Kidney (tissue), 14 donors: ENCODE data around the gene ASCL1. TPM values are rescaled to one million over a fixed set of nuclear protein-coding genes. Genes with fewer than 3 reads are reported as not detected.
A peak's percentile ranks its signal among the peaks of the same experiment; 100 is the strongest.

Experiments used
- DNase-seq, 5 donors: peaks; one replicate each; pipeline ENCODE4 v3.0.0-alpha.2; 2013 to 2020
- FAIRE-seq: peaks from 2 replicates; lab custom pipeline; 2012; peaks lifted over from hg19 to GRCh38; lab: Jason Lieb, UNC
- H3K27ac ChIP-seq, 2 donors: one replicate each; pipeline ENCODE4 v1.7.0; 2013; ENCODE audit warnings: low read depth in 2 of 2, low read length in 2 of 2, inconsistent platforms in 1 of 2
- H3K27me3 ChIP-seq: one replicate; pipeline ENCODE4 v1.7.1; 2013; ENCODE audit warnings: low read length, inconsistent platforms; ENCODE audit not compliant: control insufficient read depth, insufficient read depth
- H3K36me3 ChIP-seq, 3 donors: one replicate each; pipeline versions ENCODE4 v1.7.0 to v1.7.1; 2013; ENCODE audit warnings: low read length in 3 of 3, control low read depth in 1 of 3, inconsistent platforms in 1 of 3; ENCODE audit not compliant: insufficient read depth in 3 of 3, control insufficient read depth in 2 of 3
- H3K4me1 ChIP-seq, 3 donors: one replicate each; pipeline versions ENCODE4 v1.7.0 to v1.7.1; 2013; ENCODE audit warnings: low read length in 3 of 3, inconsistent platforms in 1 of 3, low read depth in 1 of 3; ENCODE audit not compliant: control insufficient read depth in 2 of 3, insufficient read depth in 2 of 3
- H3K4me3 ChIP-seq, 3 donors: one replicate each; pipeline versions ENCODE4 v1.7.0 to v1.8.1; 2013; ENCODE audit warnings: low read length in 3 of 3, control low read depth in 1 of 3, inconsistent platforms in 1 of 3
- H3K9ac ChIP-seq, 3 donors: one replicate each; pipeline versions ENCODE4 v1.7.0 to v1.7.1; 2013; ENCODE audit warnings: low read length in 3 of 3, control low read depth in 1 of 3, inconsistent platforms in 1 of 3
- H3K9me3 ChIP-seq, 3 donors: one replicate each; pipeline versions ENCODE4 v1.7.0 to v1.7.1; 2013; ENCODE audit warnings: low read length in 3 of 3, control low read depth in 1 of 3, inconsistent platforms in 1 of 3; ENCODE audit not compliant: control insufficient read depth in 2 of 3, insufficient read depth in 1 of 3
- CTCF ChIP-seq: IDR thresholded peaks from 3 replicates; pipeline ENCODE4 v1.5.1; 2012; ENCODE audit warnings: mild to moderate bottlenecking, moderate library complexity, borderline replicate concordance; ENCODE audit not compliant: insufficient read depth; ENCODE audit errors: extremely low read depth
- intact Hi-C: fragments of 100-400 bp; cut with DNase I; formaldehyde crosslinking; loops from one replicate; pipeline ENCODE4 v1.11.1; 2022
- polyA plus RNA-seq: library from polyadenylated mRNA; stranded (reverse); fragments of 350-450 nt; fragmentation: Illumina TruSeq; extraction: RNeasy Lipid Tissue Mini Kit (QIAGEN cat#74804); gene quantifications from one replicate; pipeline ENCODE4 v1.2.3, GENCODE V29; 2014; ENCODE audit warnings: low read depth, low replicate concordance; ENCODE audit not compliant: insufficient read depth
- total RNA-seq: library from RNA; stranded (reverse); fragmentation: NEBNext Ultra II Directional; extraction: Animal tissue kit (Norgen Biotek cat#: 25700); gene quantifications from one replicate; pipeline ENCODE4 v1.2.1, GENCODE V29; 2021
- donor health status: control.
- donor health status: control.
- donor health status: control.
- donor health status: control.
- donor health status: control.
- donor health status: DM: yes; HTN: yes; CAD: no.
- donor health status: Normal renal cell carcinoma (clear cell type).

The ASCL1 gene
- total and polyA plus RNA-seq, 2 donors from 2014 or later = not detected

- Histone ChIP-seq H3K27ac (no peak overlapping the region), H3K9ac (no peak overlapping the region), H3K9me3 (no peaks in the 10 kb centered on the region), H3K27me3 (peaks cover 74% of the 10 kb centered on the region), H3K36me3 (no peaks in the 10 kb centered on the region), H3K4me1 (peaks cover 0 to 5% (median 0%) of the 10 kb centered on the region in 3 donors), H3K4me3 (no peak overlapping the region)
- intact Hi-C loops = loop anchor here (10.0 kb wide), 1 partner anchor 589 kb away; no protein-coding TSS in a partner anchor
- TF ChIP-seq CTCF = no peak
- DNase-seq (peak in 1 of 5 donors; percentile 25), FAIRE-seq (no peak)
These were observed 1.3 kb upstream of the ASCL1 start for GRCh38 chr12:102955926-102956737.

- DNase-seq (no peak), FAIRE-seq (no peak)
- H3K9me3 ChIP-seq = no peaks in the 10 kb centered on the region
- H3K4me1 ChIP-seq = peaks cover 0 to 5% (median 0%) of the 10 kb centered on the region in 3 donors
- H3K4me3 ChIP-seq = no peak overlapping the region
- no peaks in the 10 kb centered on the region for H3K36me3 ChIP-seq
- intact Hi-C loops = loop anchor here (10.0 kb wide), 1 partner anchor 588 kb away; no protein-coding TSS in a partner anchor
- no peak overlapping the region for H3K27ac ChIP-seq
- H3K27me3 ChIP-seq = peaks cover 74% of the 10 kb centered on the region
- H3K9ac ChIP-seq = no peak overlapping the region
- TF ChIP-seq CTCF = no peak
These were observed 641 bp upstream of the ASCL1 start for GRCh38 chr12:102956738-102957327.

GRCh38 chr12:102958073-102958829, 777 bp downstream of the ASCL1 start:
- Histone ChIP-seq H3K36me3 (no peaks in the 10 kb centered on the region), H3K27ac (no peak overlapping the region), H3K27me3 (peaks cover 75% of the 10 kb centered on the region), H3K4me3 (peak overlapping the region in 1 of 3 donors; percentile 25), H3K9ac (no peak overlapping the region), H3K4me1 (peaks cover 0 to 5% (median 0%) of the 10 kb centered on the region in 3 donors), H3K9me3 (peaks cover 0 to 2% (median under 1%) of the 10 kb centered on the region in 3 donors)
- intact Hi-C loops = loop anchor here (10.0 kb wide), 1 partner anchor 587 kb away; no protein-coding TSS in a partner anchor
- FAIRE-seq (no peak), DNase-seq (peak in 4 of 5 donors; percentile 71 to 74 (median 72))
- TF ChIP-seq CTCF = no peak
